SK-N-MC (cell line): Measurements from ENCODE around the gene MAP3K3.

ENCODE experiments used
- DNase-seq: peaks from one replicate; pipeline ENCODE4 v3.0.0-alpha.2; 2011; ENCODE audit warnings: low read depth, low spot score
- H3K27ac ChIP-seq: fragments of 200-600 bp; sonication (generic); 2 replicates; pipeline ENCODE4 v1.5.1; 2016; ENCODE audit warnings: mixed run types
- H3K36me3 ChIP-seq: fragments of 200-600 bp; sonication (generic); 2 replicates; pipeline ENCODE4 v1.6.1; 2017; ENCODE audit warnings: antibody characterized with exemption, low read length, mixed read lengths; ENCODE audit not compliant: insufficient read depth
- H3K4me3 ChIP-seq: fragments of 200-600 bp; sonication (generic); 2 replicates; pipeline ENCODE4 v1.5.1; 2016
- H3K9ac ChIP-seq: fragments of 200-600 bp; sonication (generic); 2 replicates; pipeline ENCODE4 v1.8.0; 2017; ENCODE audit warnings: mixed run types, mixed read lengths; ENCODE audit not compliant: insufficient read length
- H3K9me3 ChIP-seq: fragments of 200-600 bp; sonication (generic); 2 replicates; pipeline ENCODE4 v1.6.1; 2017; ENCODE audit warnings: low read depth, mild to moderate bottlenecking, antibody characterized with exemption, low read length, moderate library complexity, mixed read lengths
- EZH2 ChIP-seq: fragments of 200-600 bp; sonication (generic); IDR thresholded peaks from one replicate; pipeline ENCODE4 v1.6.1; 2017; ENCODE audit warnings: antibody characterized with exemption
- FOXP2 ChIP-seq: optimal IDR thresholded peaks from 2 replicates; pipeline ENCODE3; 2011; ENCODE audit warnings: mild to moderate bottlenecking, moderate library complexity; ENCODE audit not compliant: insufficient read depth; ENCODE audit errors: extremely low read length, control extremely low read depth
- POLR2AphosphoS5 ChIP-seq: IDR thresholded peaks from 2 replicates; pipeline ENCODE4 v1.6.1; 2012; ENCODE audit warnings: mild to moderate bottlenecking, low read depth, low read length, borderline replicate concordance

Gene MAP3K3

DNA sequence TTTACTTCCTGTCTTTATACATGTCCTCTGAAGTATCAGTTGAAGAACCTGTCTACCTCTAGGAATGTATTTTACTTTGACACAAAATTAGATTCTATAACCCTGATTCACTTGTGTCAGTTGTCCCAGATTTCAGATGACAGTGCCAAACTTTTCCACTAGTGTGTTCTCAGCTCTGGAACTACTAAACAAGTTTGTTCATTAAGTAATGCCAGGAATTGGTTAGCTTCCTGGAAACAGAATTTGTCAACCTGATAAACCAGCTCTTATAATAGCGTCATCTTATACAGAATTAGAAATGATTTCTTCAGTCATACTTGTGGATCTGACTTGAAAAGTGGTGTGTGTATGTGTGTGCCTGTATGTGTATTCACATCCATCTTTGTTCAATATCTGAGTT, 7.4 kb downstream of the MAP3K3 start:
- TF ChIP-seq EZH2, result no peak
- TF ChIP-seq POLR2AphosphoS5, result no peak
- TF ChIP-seq FOXP2, result no peak

GRCh38 chr17:63631062-63631461, 8.8 kb downstream of the MAP3K3 start:
- Histone ChIP-seq H3K27ac (no peak overlapping the region), H3K36me3 (no peaks in the 10 kb centered on the region), H3K9me3 (no peaks in the 10 kb centered on the region), H3K4me3 (no peak overlapping the region), H3K9ac (no peak overlapping the region)
- no peak for TF ChIP-seq POLR2AphosphoS5
- no peak for TF ChIP-seq FOXP2
- DNase-seq, result no peak

More for the DNA sequence above, 7.4 kb downstream of the MAP3K3 start:
- Histone ChIP-seq H3K9me3 (no peaks in the 10 kb centered on the region), H3K9ac (no peak overlapping the region), H3K27ac (no peak overlapping the region), H3K4me3 (no peak overlapping the region), H3K36me3 (no peaks in the 10 kb centered on the region)
- no peak for DNase-seq

- Histone ChIP-seq H3K27ac (no peak overlapping the region), H3K36me3 (no peaks in the 10 kb centered on the region; the same call in 1 of the 2 replicates), H3K9ac (no peak overlapping the region), H3K9me3 (no peaks in the 10 kb centered on the region), H3K4me3 (no peak overlapping the region)
- TF ChIP-seq FOXP2 (no peak), EZH2 (no peak), POLR2AphosphoS5 (no peak)
- DNase-seq, result no peak
Observed at GRCh38 chr17:63631626-63632025, 9.4 kb downstream of the MAP3K3 start.

GRCh38 chr17:63633742-63634141, 11.5 kb downstream of the MAP3K3 start:
- no peak for DNase-seq
- no peak overlapping the region for H3K4me3 ChIP-seq
- no peaks in the 10 kb centered on the region; the same call in 1 of the 2 replicates for H3K36me3 ChIP-seq
- no peak for TF ChIP-seq POLR2AphosphoS5
- TF ChIP-seq FOXP2, result no peak
- TF ChIP-seq EZH2, result no peak
- no peak overlapping the region for H3K27ac ChIP-seq
- H3K9ac ChIP-seq, result no peak overlapping the region
- no peaks in the 10 kb centered on the region for H3K9me3 ChIP-seq

GRCh38 chr17:63634163-63634562, 11.9 kb downstream of the MAP3K3 start:
- no peak overlapping the region for H3K27ac ChIP-seq
- DNase-seq, result no peak
- TF ChIP-seq EZH2 (no peak), POLR2AphosphoS5 (no peak), FOXP2 (no peak)
- H3K9me3 ChIP-seq, result no peaks in the 10 kb centered on the region
- H3K4me3 ChIP-seq, result no peak overlapping the region
- H3K9ac ChIP-seq, result no peak overlapping the region
- no peaks in the 10 kb centered on the region; the same call in 1 of the 2 replicates for H3K36me3 ChIP-seq

- no peak overlapping the region for H3K9ac ChIP-seq
- no peaks in the 10 kb centered on the region; the same call in 1 of the 2 replicates for H3K36me3 ChIP-seq
- no peak for DNase-seq
Observed at GRCh38 chr17:63634816-63635215, 12.6 kb downstream of the MAP3K3 start.

GRCh38 chr17:63635290-63635689, 13.1 kb downstream of the MAP3K3 start:
- no peak for DNase-seq
- no peaks in the 10 kb centered on the region; the same call in 1 of the 2 replicates for H3K36me3 ChIP-seq
- no peaks in the 10 kb centered on the region for H3K9me3 ChIP-seq
- H3K9ac ChIP-seq, result no peak overlapping the region
- no peak for TF ChIP-seq FOXP2
- TF ChIP-seq EZH2, result no peak
- TF ChIP-seq POLR2AphosphoS5, result no peak
- H3K4me3 ChIP-seq, result no peak overlapping the region
- H3K27ac ChIP-seq, result no peak overlapping the region

More at GRCh38 chr17:63634816-63635215, 12.6 kb downstream of the MAP3K3 start:
- Histone ChIP-seq H3K4me3 (no peak overlapping the region), H3K9me3 (no peaks in the 10 kb centered on the region), H3K27ac (no peak overlapping the region)
- TF ChIP-seq POLR2AphosphoS5 (no peak), EZH2 (no peak), FOXP2 (no peak)

- no peak for DNase-seq
- TF ChIP-seq POLR2AphosphoS5 (no peak), EZH2 (no peak), FOXP2 (no peak)
- no peak overlapping the region for H3K27ac ChIP-seq
- H3K4me3 ChIP-seq, result no peak overlapping the region
- H3K9ac ChIP-seq, result no peak overlapping the region
- H3K36me3 ChIP-seq, result no peaks in the 10 kb centered on the region; the same call in 1 of the 2 replicates
- H3K9me3 ChIP-seq, result no peaks in the 10 kb centered on the region
Observed at GRCh38 chr17:63635787-63636186, 13.6 kb downstream of the MAP3K3 start.

DNA sequence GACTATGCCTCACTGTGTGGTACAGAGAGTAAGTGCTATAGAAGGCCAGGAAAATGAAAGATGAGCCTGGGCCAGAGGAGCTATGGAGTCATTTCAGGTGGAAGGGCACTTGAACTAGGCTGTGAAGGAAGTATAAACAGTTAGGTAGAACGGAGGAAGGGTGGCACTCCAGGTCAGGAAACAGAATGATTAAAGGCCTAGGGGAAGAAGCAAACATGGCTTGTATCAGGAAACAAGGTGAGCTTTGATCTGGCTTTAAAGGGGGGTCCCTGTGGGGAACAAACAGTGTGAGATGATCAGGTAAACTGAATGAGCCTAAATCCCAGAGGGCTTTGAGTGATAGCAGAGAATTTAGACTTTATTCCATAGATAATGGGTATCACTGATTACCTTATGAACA, 16.9 kb downstream of the MAP3K3 start:
- H3K9ac ChIP-seq, result no peak overlapping the region
- H3K4me3 ChIP-seq, result no peak overlapping the region
- DNase-seq, result no peak
- H3K36me3 ChIP-seq, result no peaks in the 10 kb centered on the region; the same call in 1 of the 2 replicates
- H3K27ac ChIP-seq, result no peak overlapping the region
- no peak for TF ChIP-seq EZH2
- no peak for TF ChIP-seq POLR2AphosphoS5
- TF ChIP-seq FOXP2, result no peak
- H3K9me3 ChIP-seq, result no peaks in the 10 kb centered on the region

- no peak overlapping the region for H3K9ac ChIP-seq
- TF ChIP-seq FOXP2 (no peak), EZH2 (no peak), POLR2AphosphoS5 (no peak)
- no peak overlapping the region for H3K27ac ChIP-seq
- no peaks in the 10 kb centered on the region; the same call in 1 of the 2 replicates for H3K36me3 ChIP-seq
- no peak for DNase-seq
- H3K4me3 ChIP-seq, result no peak overlapping the region
- H3K9me3 ChIP-seq, result no peaks in the 10 kb centered on the region
Observed at GRCh38 chr17:63640038-63640437, 17.8 kb downstream of the MAP3K3 start.
